Heart left ventricle (tissue), 13 donors: ENCODE measurements around the gene ARHGAP26.

ENCODE experiments used
- CTCF ChIP-seq, 12 donors: fragments of 200-600 bp; sonication (generic) in 4 of 12; IDR thresholded peaks; one replicate each; pipeline versions ENCODE4 v1.5.0 to v1.8.0; 2018 to 2022; ENCODE audit warnings: antibody characterized with exemption in 12 of 12, mild to moderate bottlenecking in 5 of 12
- POLR2A ChIP-seq, 2 donors: fragments of 450-650 bp; IDR thresholded peaks; one replicate each; pipeline ENCODE4 v1.6.1; 2017; ENCODE audit warnings: antibody characterized with exemption in 2 of 2, mild to moderate bottlenecking in 2 of 2, moderate library complexity in 2 of 2
- donor health status: ischemic (EF 13 %, LVEDD 7.1; RV severe dilation, severe dysfunction).
- donor health status: DM: no; HTN: yes; CAD: no.
- donor health status: DM: no; HTN: no; CAD: no.
- donor health status: ischemic (EF 25% LVEDD 6.9; RV normal size, moderate dysfunction).
- donor health status: ischemic (EF 25% LVEDD 5.7; RV mildly dilated, moderate dysfunction).
- donor health status: ischemic (EF 35%, LVEDD 5.7; RV mildly dilated, moderate dysfunction).
- donor health status: nonischemic (EF 11% LVEDD 7.7; RV severe dilation, severe dysfunction).
- donor health status: DM: yes; HTN: yes; CAD: no.
- donor health status: PGD.
- donor health status: ischemic (EF 29% LVEDD 5.4; RV normal size, mild dysfunction).
- donor health status: nonischemic (EF 23%, LVEDD 6.1; RV moderate dilation, normal function).

- TF ChIP-seq CTCF (IDR thresholded peaks at IDR 0.05) = no peak
- TF ChIP-seq POLR2A (IDR thresholded peaks at IDR 0.05) = no peak
Measured at GRCh38 chr5:142813220-142813619, 43.0 kb downstream of the ARHGAP26 start.
